ENCODE results near the gene DIP2A. TPM values are rescaled to one million over a fixed set of nuclear protein-coding genes. Genes with fewer than 3 reads are reported as not detected.

Gene DIP2A
- total RNA-seq, 2 donors from 2014 or later, result 51.0 to 52.2 TPM

DNA sequence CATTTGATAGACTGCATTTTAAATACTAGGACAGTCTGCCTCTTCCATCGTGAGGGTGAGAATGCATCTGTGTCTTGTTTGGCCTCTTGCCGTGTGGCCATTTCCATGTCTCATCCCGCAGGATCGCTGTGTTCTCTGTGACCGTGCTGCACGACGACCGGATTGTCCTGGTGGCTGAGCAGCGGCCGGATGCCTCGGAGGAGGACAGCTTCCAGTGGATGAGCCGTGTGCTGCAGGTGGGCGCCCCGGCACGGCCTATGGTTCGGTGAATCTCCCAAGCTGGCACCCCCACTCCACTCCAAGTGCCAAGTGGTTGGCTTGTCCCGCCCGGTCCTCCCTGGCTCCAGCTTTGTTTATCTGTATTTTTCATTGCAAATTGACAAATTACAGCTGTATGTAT is 91.0 kb downstream of the DIP2A start:
- peaks cover 3% of the 10 kb centered on the region for H3K9me3 Mint-ChIP-seq
- Histone ChIP-seq H3K4me1 (ENCODE audit: control insufficient read depth, insufficient read depth, low read length) (no peaks in the 10 kb centered on the region), H3K36me3 (ENCODE audit: control insufficient read depth, insufficient read depth, low read length) (peaks cover 70% of the 10 kb centered on the region), H3K27me3 (ENCODE audit: control insufficient read depth, insufficient read depth, low read length, poor library complexity, severe bottlenecking) (no peaks in the 10 kb centered on the region), H3K4me3 (ENCODE audit: low read length) (no peak overlapping the region), H3K9ac (ENCODE audit: extremely low read depth, low read length, poor library complexity, severe bottlenecking) (no peak overlapping the region), H3K9me3 (ENCODE audit: control insufficient read depth, low read length) (no peaks in the 10 kb centered on the region), H3K27ac (ENCODE audit: low read depth, low read length) (no peak overlapping the region)
- DNase-seq, result no peak
- H3K36me3 Mint-ChIP-seq (ENCODE audit: low read depth), result peaks cover 61% of the 10 kb centered on the region
- TF ChIP-seq, protein P1, sequence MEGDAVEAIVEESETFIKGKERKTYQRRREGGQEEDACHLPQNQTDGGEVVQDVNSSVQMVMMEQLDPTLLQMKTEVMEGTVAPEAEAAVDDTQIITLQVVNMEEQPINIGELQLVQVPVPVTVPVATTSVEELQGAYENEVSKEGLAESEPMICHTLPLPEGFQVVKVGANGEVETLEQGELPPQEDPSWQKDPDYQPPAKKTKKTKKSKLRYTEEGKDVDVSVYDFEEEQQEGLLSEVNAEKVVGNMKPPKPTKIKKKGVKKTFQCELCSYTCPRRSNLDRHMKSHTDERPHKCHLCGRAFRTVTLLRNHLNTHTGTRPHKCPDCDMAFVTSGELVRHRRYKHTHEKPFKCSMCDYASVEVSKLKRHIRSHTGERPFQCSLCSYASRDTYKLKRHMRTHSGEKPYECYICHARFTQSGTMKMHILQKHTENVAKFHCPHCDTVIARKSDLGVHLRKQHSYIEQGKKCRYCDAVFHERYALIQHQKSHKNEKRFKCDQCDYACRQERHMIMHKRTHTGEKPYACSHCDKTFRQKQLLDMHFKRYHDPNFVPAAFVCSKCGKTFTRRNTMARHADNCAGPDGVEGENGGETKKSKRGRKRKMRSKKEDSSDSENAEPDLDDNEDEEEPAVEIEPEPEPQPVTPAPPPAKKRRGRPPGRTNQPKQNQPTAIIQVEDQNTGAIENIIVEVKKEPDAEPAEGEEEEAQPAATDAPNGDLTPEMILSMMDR (conservative IDR thresholded peaks at IDR 0.05), result no peak
- no peaks in the 10 kb centered on the region for H3K4me1 Mint-ChIP-seq
- no peaks in the 10 kb centered on the region for H3K27me3 Mint-ChIP-seq (ENCODE audit: insufficient read depth)
- H3K27ac Mint-ChIP-seq, result no peak overlapping the region
- no peak overlapping the region for H3K4me3 Mint-ChIP-seq
- WGBS, 2 experiments (ENCODE audit: insufficient coverage in 1 of 2, insufficient read length in 1 of 2), result 91 to 96% methylated on average over 11 to 18 of the region's 18 CpGs

DNA sequence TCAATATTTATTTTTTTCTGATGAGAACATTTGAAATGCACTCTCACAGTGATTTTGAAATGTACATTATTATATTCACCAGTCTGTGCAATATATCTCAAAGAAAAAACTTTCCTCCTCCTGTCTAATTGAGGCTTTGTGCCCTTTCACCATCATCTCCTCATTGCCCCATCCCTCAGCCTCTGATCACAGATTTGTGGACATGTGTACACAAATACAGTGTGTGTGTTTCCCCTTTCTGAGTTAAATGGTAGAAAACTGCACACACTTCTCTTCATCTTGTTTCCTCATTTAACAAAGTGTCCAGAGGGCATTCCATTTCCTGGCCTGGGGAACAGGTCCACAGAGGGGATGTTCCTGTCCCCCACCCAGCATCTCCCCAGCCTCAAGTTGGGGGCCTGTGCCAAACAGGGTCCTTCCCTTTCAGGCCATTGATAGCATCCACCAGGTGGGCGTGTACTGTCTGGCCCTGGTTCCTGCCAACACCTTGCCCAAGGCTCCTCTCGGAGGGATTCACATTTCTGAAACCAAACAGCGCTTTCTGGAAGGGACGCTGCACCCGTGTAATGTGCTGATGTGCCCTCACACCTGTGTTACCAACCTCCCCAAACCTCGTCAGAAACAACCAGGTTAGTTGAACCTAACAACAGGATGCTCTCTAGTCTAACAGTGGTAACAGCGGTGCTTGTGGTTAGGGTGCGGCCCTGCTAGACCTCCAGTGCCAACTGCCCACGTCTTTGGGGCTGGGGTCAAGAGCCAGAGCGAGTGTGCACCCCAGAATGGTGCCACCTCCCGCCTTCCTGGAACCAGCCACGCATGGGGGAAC is 91.6 kb downstream of the DIP2A start:
- no peak for DNase-seq
- TF ChIP-seq, protein P1 (conservative IDR thresholded peaks at IDR 0.05), result no peak
- H3K27ac ChIP-seq (ENCODE audit: low read depth, low read length), result no peak overlapping the region
- peaks cover 65% of the 10 kb centered on the region for H3K36me3 ChIP-seq (ENCODE audit: control insufficient read depth, insufficient read depth, low read length)
- H3K4me1 ChIP-seq (ENCODE audit: control insufficient read depth, insufficient read depth, low read length), result no peaks in the 10 kb centered on the region
- H3K4me3 ChIP-seq (ENCODE audit: low read length), result no peak overlapping the region
- Mint-ChIP-seq H3K4me3 (no peak overlapping the region), H3K27ac (no peak overlapping the region), H3K4me1 (no peaks in the 10 kb centered on the region), H3K36me3 (ENCODE audit: low read depth) (peaks cover 60% of the 10 kb centered on the region), H3K9me3 (peaks cover 3% of the 10 kb centered on the region), H3K27me3 (ENCODE audit: insufficient read depth) (no peaks in the 10 kb centered on the region)
- H3K27me3 ChIP-seq (ENCODE audit: control insufficient read depth, insufficient read depth, low read length, poor library complexity, severe bottlenecking), result no peaks in the 10 kb centered on the region
- 96 to 98% methylated on average over 10 to 12 of the region's 12 CpGs for WGBS, 2 experiments (ENCODE audit: insufficient coverage in 1 of 2, insufficient read length in 1 of 2)
- no peak overlapping the region for H3K9ac ChIP-seq (ENCODE audit: extremely low read depth, low read length, poor library complexity, severe bottlenecking)
- H3K9me3 ChIP-seq (ENCODE audit: control insufficient read depth, low read length), result no peaks in the 10 kb centered on the region

DNA sequence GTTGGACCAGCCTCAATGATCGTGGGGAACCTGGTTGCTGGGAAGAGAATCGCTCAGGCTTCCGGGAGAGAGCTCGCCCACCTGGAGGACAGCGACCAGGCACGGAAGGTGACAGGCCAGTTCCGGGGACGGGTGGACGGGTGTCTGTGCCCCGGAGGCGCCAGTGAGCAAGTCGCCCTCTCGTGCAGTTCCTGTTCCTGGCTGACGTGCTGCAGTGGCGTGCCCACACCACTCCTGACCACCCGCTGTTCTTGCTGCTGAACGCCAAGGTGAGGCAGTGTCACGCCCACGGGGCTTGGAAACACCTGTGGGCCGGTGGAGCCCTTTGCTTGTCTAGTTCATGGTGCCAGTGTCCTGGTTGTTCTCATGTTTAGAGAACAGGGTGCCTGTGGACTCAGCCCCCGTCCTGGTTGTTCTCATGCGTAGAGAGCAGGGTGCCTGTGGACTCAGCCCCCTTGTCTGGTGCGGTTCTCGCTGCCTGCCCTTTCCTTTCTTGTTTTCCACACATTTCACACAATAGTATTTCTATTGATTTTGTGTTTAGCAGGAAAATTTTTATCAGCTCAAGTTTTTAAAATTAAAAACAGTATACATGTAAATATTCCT is 93.0 kb downstream of the DIP2A start:
- no peaks in the 10 kb centered on the region for H3K4me1 Mint-ChIP-seq
- Histone ChIP-seq H3K27ac (ENCODE audit: low read depth, low read length) (no peak overlapping the region), H3K4me3 (ENCODE audit: low read length) (no peak overlapping the region), H3K36me3 (ENCODE audit: control insufficient read depth, insufficient read depth, low read length) (peaks cover 62% of the 10 kb centered on the region), H3K4me1 (ENCODE audit: control insufficient read depth, insufficient read depth, low read length) (no peaks in the 10 kb centered on the region), H3K27me3 (ENCODE audit: control insufficient read depth, insufficient read depth, low read length, poor library complexity, severe bottlenecking) (no peaks in the 10 kb centered on the region), H3K9me3 (ENCODE audit: control insufficient read depth, low read length) (no peaks in the 10 kb centered on the region), H3K9ac (ENCODE audit: extremely low read depth, low read length, poor library complexity, severe bottlenecking) (no peak overlapping the region)
- TF ChIP-seq, protein P1 (conservative IDR thresholded peaks at IDR 0.05), result no peak
- peaks cover 3% of the 10 kb centered on the region for H3K9me3 Mint-ChIP-seq
- H3K36me3 Mint-ChIP-seq (ENCODE audit: low read depth), result peaks cover 62% of the 10 kb centered on the region
- no peaks in the 10 kb centered on the region for H3K27me3 Mint-ChIP-seq (ENCODE audit: insufficient read depth)
- H3K4me3 Mint-ChIP-seq, result no peak overlapping the region
- DNase-seq, result peak; percentile 62
- 92 to 100% methylated on average over 3 to 22 of the region's 24 CpGs for WGBS, 2 experiments (ENCODE audit: insufficient coverage in 1 of 2, insufficient read length in 1 of 2)
- no peak overlapping the region for H3K27ac Mint-ChIP-seq

All from endodermal cell (in vitro differentiated cells).